Measurements from ENCODE around the gene RFX8. TPM values are rescaled to one million over a fixed set of nuclear protein-coding genes. Genes with fewer than 3 reads are reported as not detected.
"Not testable (repeated sequence)": the region's sequence is repeated elsewhere in the genome, so short reads cannot be mapped to it uniquely, and the experiment has no call there.

RFX8 gene
- total and polyA plus RNA-seq, 2 donors = 0.30 to 0.69 TPM

GRCh38 chr2:101442667-101443061, 32.2 kb downstream of the RFX8 start:
- no peak for DNase-seq (ENCODE audit: extremely low spot score)
- Histone ChIP-seq H3K36me3 (ENCODE audit: insufficient read depth) (no peaks in the 10 kb centered on the region), H3K27ac (ENCODE audit: low read depth) (no peak overlapping the region), H3K4me3 (ENCODE audit: low read depth, low read length) (no peak overlapping the region), H3K4me1 (ENCODE audit: insufficient read depth) (no peaks in the 10 kb centered on the region)
- 93% methylated on average over 3 of the region's 3 CpGs for WGBS

GRCh38 chr2:101442042-101442666, 32.8 kb downstream of the RFX8 start:
- H3K36me3 ChIP-seq (ENCODE audit: insufficient read depth) = no peaks in the 10 kb centered on the region
- no peak overlapping the region for H3K27ac ChIP-seq (ENCODE audit: low read depth)
- H3K4me1 ChIP-seq (ENCODE audit: insufficient read depth) = no peaks in the 10 kb centered on the region
- no peak overlapping the region for H3K4me3 ChIP-seq (ENCODE audit: low read depth, low read length)
- WGBS = 73% methylated on average over 1 of the region's 1 CpG
- DNase-seq (ENCODE audit: extremely low spot score) = no peak

- H3K4me3 ChIP-seq (ENCODE audit: low read depth, low read length) = no peak overlapping the region
- DNase-seq (ENCODE audit: extremely low spot score) = no peak
- 22% methylated on average over 8 of the region's 8 CpGs for WGBS
- no peak overlapping the region for H3K27ac ChIP-seq (ENCODE audit: low read depth)
- H3K4me1 ChIP-seq (ENCODE audit: insufficient read depth) = no peaks in the 10 kb centered on the region
- no peaks in the 10 kb centered on the region for H3K36me3 ChIP-seq (ENCODE audit: insufficient read depth)
Measured at GRCh38 chr2:101440127-101440738, 34.7 kb downstream of the RFX8 start.

- Histone ChIP-seq H3K4me3 (ENCODE audit: low read depth, low read length) (no peak overlapping the region), H3K27ac (ENCODE audit: low read depth) (no peak overlapping the region), H3K36me3 (ENCODE audit: insufficient read depth) (no peaks in the 10 kb centered on the region), H3K4me1 (ENCODE audit: insufficient read depth) (no peaks in the 10 kb centered on the region)
- WGBS = 76% methylated on average over 10 of the region's 10 CpGs
- no peak for DNase-seq (ENCODE audit: extremely low spot score)
Measured at GRCh38 chr2:101439716-101440115, 35.2 kb downstream of the RFX8 start.

GRCh38 chr2:101438555-101438954, 36.4 kb downstream of the RFX8 start:
- 72% methylated on average over 4 of the region's 4 CpGs for WGBS
- DNase-seq (ENCODE audit: extremely low spot score); H3K4me1 ChIP-seq (ENCODE audit: insufficient read depth); H3K4me3 ChIP-seq (ENCODE audit: low read depth, low read length); H3K27ac ChIP-seq (ENCODE audit: low read depth); H3K36me3 ChIP-seq (ENCODE audit: insufficient read depth): not testable (repeated sequence)

GRCh38 chr2:101435001-101435862, 39.7 kb downstream of the RFX8 start:
- Histone ChIP-seq H3K4me3 (ENCODE audit: low read depth, low read length) (no peak overlapping the region), H3K36me3 (ENCODE audit: insufficient read depth) (no peaks in the 10 kb centered on the region), H3K27ac (ENCODE audit: low read depth) (no peak overlapping the region), H3K4me1 (ENCODE audit: insufficient read depth) (no peaks in the 10 kb centered on the region)
- WGBS = 43% methylated on average over 24 of the region's 24 CpGs
- DNase-seq (ENCODE audit: extremely low spot score) = no peak

- 92% methylated on average over 3 of the region's 3 CpGs for WGBS
- H3K27ac ChIP-seq (ENCODE audit: low read depth) = no peak overlapping the region
- no peak for DNase-seq (ENCODE audit: extremely low spot score)
Measured at GRCh38 chr2:101433465-101433864, 41.4 kb downstream of the RFX8 start.

GRCh38 chr2:101432411-101433181, 42.3 kb downstream of the RFX8 start:
- Histone ChIP-seq H3K27ac (ENCODE audit: low read depth) (no peak overlapping the region), H3K4me3 (ENCODE audit: low read depth, low read length) (no peak overlapping the region), H3K4me1 (ENCODE audit: insufficient read depth) (no peaks in the 10 kb centered on the region), H3K36me3 (ENCODE audit: insufficient read depth) (no peaks in the 10 kb centered on the region)
- no peak for DNase-seq (ENCODE audit: extremely low spot score)
- WGBS = 90% methylated on average over 20 of the region's 20 CpGs

More at GRCh38 chr2:101433465-101433864, 41.4 kb downstream of the RFX8 start:
- H3K36me3 ChIP-seq (ENCODE audit: insufficient read depth) = no peaks in the 10 kb centered on the region
- no peaks in the 10 kb centered on the region for H3K4me1 ChIP-seq (ENCODE audit: insufficient read depth)
- H3K4me3 ChIP-seq (ENCODE audit: low read depth, low read length) = no peak overlapping the region

GRCh38 chr2:101431486-101431885, 43.4 kb downstream of the RFX8 start:
- Histone ChIP-seq H3K36me3 (ENCODE audit: insufficient read depth) (no peaks in the 10 kb centered on the region), H3K27ac (ENCODE audit: low read depth) (no peak overlapping the region), H3K4me1 (ENCODE audit: insufficient read depth) (no peaks in the 10 kb centered on the region), H3K4me3 (ENCODE audit: low read depth, low read length) (no peak overlapping the region)
- WGBS = 93% methylated on average over 4 of the region's 4 CpGs
- DNase-seq (ENCODE audit: extremely low spot score) = no peak

- Histone ChIP-seq H3K4me1 (ENCODE audit: insufficient read depth) (no peaks in the 10 kb centered on the region), H3K36me3 (ENCODE audit: insufficient read depth) (no peaks in the 10 kb centered on the region), H3K27ac (ENCODE audit: low read depth) (no peak overlapping the region), H3K4me3 (ENCODE audit: low read depth, low read length) (no peak overlapping the region)
- no peak for DNase-seq (ENCODE audit: extremely low spot score)
- 99% methylated on average over 2 of the region's 2 CpGs for WGBS
Measured at GRCh38 chr2:101430156-101430555, 44.8 kb downstream of the RFX8 start.

GRCh38 chr2:101429453-101429852, 45.5 kb downstream of the RFX8 start:
- 96% methylated on average over 6 of the region's 6 CpGs for WGBS
- Histone ChIP-seq H3K27ac (ENCODE audit: low read depth) (no peak overlapping the region), H3K36me3 (ENCODE audit: insufficient read depth) (no peaks in the 10 kb centered on the region), H3K4me3 (ENCODE audit: low read depth, low read length) (no peak overlapping the region), H3K4me1 (ENCODE audit: insufficient read depth) (no peaks in the 10 kb centered on the region)
- DNase-seq (ENCODE audit: extremely low spot score) = no peak

GRCh38 chr2:101428422-101429176, 46.3 kb downstream of the RFX8 start:
- DNase-seq (ENCODE audit: extremely low spot score) = no peak
- H3K4me3 ChIP-seq (ENCODE audit: low read depth, low read length) = no peak overlapping the region
- H3K4me1 ChIP-seq (ENCODE audit: insufficient read depth) = no peaks in the 10 kb centered on the region
- WGBS = 66% methylated on average over 10 of the region's 10 CpGs
- H3K36me3 ChIP-seq (ENCODE audit: insufficient read depth) = no peaks in the 10 kb centered on the region
- H3K27ac ChIP-seq (ENCODE audit: low read depth) = no peak overlapping the region

GRCh38 chr2:101427743-101428142, 47.2 kb downstream of the RFX8 start:
- no peak for DNase-seq (ENCODE audit: extremely low spot score)
- Histone ChIP-seq H3K4me3 (ENCODE audit: low read depth, low read length) (no peak overlapping the region), H3K4me1 (ENCODE audit: insufficient read depth) (no peaks in the 10 kb centered on the region), H3K36me3 (ENCODE audit: insufficient read depth) (no peaks in the 10 kb centered on the region), H3K27ac (ENCODE audit: low read depth) (no peak overlapping the region)
- WGBS = 87% methylated on average over 13 of the region's 13 CpGs
